Upper lobe of right lung (tissue), 1 donor: ENCODE results near the gene MANEA. TPM values are rescaled to one million over a fixed set of nuclear protein-coding genes. Genes with fewer than 3 reads are reported as not detected.

ENCODE experiments used
- ATAC-seq: fragments of 200-7000 bp; cut with Tn5 transposase; one replicate; pipeline ENCODE4 v1.9.1; 2020; ENCODE audit warnings: mild to moderate bottlenecking, moderate library complexity
- DNase-seq: peaks from one replicate; pipeline ENCODE4 v3.0.0-alpha.2; 2020
- H3K27ac ChIP-seq: fragments of 200-600 bp; one replicate; pipeline ENCODE4 v1.8.0; 2022
- H3K27me3 ChIP-seq: fragments of 200-600 bp; one replicate; pipeline ENCODE4 v1.8.0; 2022; ENCODE audit warnings: mild to moderate bottlenecking
- H3K36me3 ChIP-seq: fragments of 200-600 bp; one replicate; pipeline ENCODE4 v1.8.0; 2022
- H3K4me1 ChIP-seq: fragments of 200-600 bp; one replicate; pipeline ENCODE4 v1.8.0; 2022
- H3K4me3 ChIP-seq: fragments of 200-600 bp; one replicate; pipeline ENCODE4 v1.8.0; 2022; ENCODE audit warnings: mild to moderate bottlenecking
- H3K9me3 ChIP-seq: fragments of 200-600 bp; one replicate; pipeline ENCODE4 v1.8.0; 2022
- intact Hi-C: fragments of 100-400 bp; cut with DNase I; formaldehyde crosslinking; loops from one replicate; pipeline ENCODE4 v1.11.0; 2022
- total RNA-seq: library from RNA; stranded (reverse); fragmentation: NEBNext Ultra II Directional; extraction: Animal tissue kit (Norgen Biotek cat#: 25700); gene quantifications from one replicate; pipeline ENCODE4 v1.2.1, GENCODE V29; 2021
- TF ChIP-seq, protein P1 (sequence below): fragments of 200-600 bp; IDR thresholded peaks from one replicate; pipeline ENCODE4 v1.8.0; 2022; ENCODE audit warnings: antibody characterized with exemption
- donor health status: DM: no; HTN: yes; CAD: no; lungs with severe emphysema.

The MANEA gene
- total RNA-seq, 1 donor from 2014 or later, result 10.6 TPM

DNA sequence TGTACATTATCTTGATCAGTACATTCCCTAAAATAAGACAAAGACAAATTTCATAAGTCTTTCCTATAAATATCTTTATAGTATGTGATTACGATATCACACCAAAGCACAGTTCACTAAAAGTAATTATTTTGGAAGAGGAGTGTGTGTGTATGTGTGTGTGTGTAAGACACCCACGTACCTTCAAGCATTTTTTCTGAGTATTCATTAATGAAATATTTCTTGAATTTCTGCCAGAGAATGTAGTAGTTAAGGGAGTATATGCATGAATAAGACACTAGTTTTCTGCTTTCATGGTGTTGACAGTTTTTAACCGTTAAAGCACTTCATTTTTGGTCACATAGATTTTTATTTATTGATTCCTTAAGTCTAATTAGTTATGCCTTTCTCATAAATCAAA is 36.8 kb downstream of the MANEA start:
- Histone ChIP-seq H3K4me3 (no peak overlapping the region), H3K9me3 (no peaks in the 10 kb centered on the region), H3K27ac (no peak overlapping the region), H3K4me1 (no peaks in the 10 kb centered on the region), H3K27me3 (no peaks in the 10 kb centered on the region), H3K36me3 (no peaks in the 10 kb centered on the region)
- DNase-seq (no peak), ATAC-seq (no peak)
- TF ChIP-seq, protein P1, sequence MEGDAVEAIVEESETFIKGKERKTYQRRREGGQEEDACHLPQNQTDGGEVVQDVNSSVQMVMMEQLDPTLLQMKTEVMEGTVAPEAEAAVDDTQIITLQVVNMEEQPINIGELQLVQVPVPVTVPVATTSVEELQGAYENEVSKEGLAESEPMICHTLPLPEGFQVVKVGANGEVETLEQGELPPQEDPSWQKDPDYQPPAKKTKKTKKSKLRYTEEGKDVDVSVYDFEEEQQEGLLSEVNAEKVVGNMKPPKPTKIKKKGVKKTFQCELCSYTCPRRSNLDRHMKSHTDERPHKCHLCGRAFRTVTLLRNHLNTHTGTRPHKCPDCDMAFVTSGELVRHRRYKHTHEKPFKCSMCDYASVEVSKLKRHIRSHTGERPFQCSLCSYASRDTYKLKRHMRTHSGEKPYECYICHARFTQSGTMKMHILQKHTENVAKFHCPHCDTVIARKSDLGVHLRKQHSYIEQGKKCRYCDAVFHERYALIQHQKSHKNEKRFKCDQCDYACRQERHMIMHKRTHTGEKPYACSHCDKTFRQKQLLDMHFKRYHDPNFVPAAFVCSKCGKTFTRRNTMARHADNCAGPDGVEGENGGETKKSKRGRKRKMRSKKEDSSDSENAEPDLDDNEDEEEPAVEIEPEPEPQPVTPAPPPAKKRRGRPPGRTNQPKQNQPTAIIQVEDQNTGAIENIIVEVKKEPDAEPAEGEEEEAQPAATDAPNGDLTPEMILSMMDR, result no peak
- intact Hi-C loops, result no loop called here

GRCh38 chr6:95629551-95629950 is 52.2 kb downstream of the MANEA start:
- intact Hi-C loops, result no loop called here
- no peaks in the 10 kb centered on the region for H3K9me3 ChIP-seq
- no peaks in the 10 kb centered on the region for H3K4me1 ChIP-seq
- H3K27ac ChIP-seq, result no peak overlapping the region
- TF ChIP-seq, protein P1, result no peak
- DNase-seq (no peak), ATAC-seq (no peak)
- no peaks in the 10 kb centered on the region for H3K36me3 ChIP-seq
- H3K4me3 ChIP-seq, result no peak overlapping the region
- H3K27me3 ChIP-seq, result no peaks in the 10 kb centered on the region

DNA sequence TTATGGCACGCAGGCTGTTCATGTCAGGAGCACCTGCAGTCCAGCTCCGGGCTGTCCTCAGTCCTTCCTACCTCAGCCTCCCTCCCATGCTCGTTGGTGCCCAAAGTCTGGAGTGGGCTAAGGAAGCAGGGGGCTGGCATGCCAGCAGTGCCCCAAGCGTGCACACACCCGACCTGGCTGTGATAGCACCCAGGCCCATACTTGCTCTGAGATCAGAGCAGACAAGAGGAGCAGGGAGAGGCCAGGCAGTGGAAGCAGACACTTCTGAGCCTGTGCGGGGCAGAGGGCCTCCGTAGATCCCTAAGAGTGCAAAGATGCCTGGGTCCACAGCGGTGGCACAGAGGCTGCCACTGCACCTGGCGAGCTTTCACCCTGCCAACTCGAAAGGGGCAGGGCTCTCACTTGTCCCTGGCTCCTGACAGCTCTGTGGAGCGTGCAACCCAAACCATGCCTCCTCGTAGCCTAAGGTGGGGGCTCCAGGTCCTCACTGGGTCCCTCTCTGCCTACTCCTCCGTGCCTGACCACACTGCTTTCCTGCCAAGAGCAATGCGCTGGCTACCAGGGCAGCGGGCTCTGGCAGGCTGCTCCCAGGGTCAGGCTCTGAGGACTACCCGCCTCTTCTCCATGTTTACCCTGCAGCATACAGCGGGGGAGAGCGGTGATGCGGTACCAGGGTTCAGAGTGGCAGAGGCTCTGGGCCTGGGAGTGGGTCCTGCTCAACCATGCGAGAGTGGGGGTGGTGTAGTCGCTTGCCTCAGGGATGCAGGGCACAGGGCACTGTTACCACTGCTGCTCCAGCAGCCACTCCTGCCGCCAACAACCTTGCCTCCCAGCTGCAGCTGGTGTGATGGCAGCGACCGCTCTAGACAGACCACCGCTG is 59.5 kb downstream of the MANEA start:
- TF ChIP-seq, protein P1, result no peak
- Histone ChIP-seq H3K4me3 (no peak overlapping the region), H3K9me3 (no peaks in the 10 kb centered on the region), H3K27me3 (no peaks in the 10 kb centered on the region), H3K27ac (no peak overlapping the region), H3K4me1 (no peaks in the 10 kb centered on the region), H3K36me3 (no peaks in the 10 kb centered on the region)
- DNase-seq (no peak), ATAC-seq (peak; percentile 29)
- intact Hi-C loops, result no loop called here

GRCh38 chr6:95648636-95649035 is 71.3 kb downstream of the MANEA start:
- no peak overlapping the region for H3K27ac ChIP-seq
- no peaks in the 10 kb centered on the region for H3K9me3 ChIP-seq
- no peak for DNase-seq
- intact Hi-C loops, result no loop called here
- no peaks in the 10 kb centered on the region for H3K36me3 ChIP-seq
- no peaks in the 10 kb centered on the region for H3K27me3 ChIP-seq
- TF ChIP-seq, protein P1, result no peak
- no peak overlapping the region for H3K4me3 ChIP-seq
- no peak for ATAC-seq
- no peaks in the 10 kb centered on the region for H3K4me1 ChIP-seq

GRCh38 chr6:95649451-95649850 is 72.1 kb downstream of the MANEA start:
- TF ChIP-seq, protein P1, result no peak
- intact Hi-C loops, result no loop called here

More at GRCh38 chr6:95649451-95649850, 72.1 kb downstream of the MANEA start:
- DNase-seq, result no peak
- Histone ChIP-seq H3K27me3 (no peaks in the 10 kb centered on the region), H3K4me3 (no peak overlapping the region), H3K9me3 (no peaks in the 10 kb centered on the region), H3K4me1 (no peaks in the 10 kb centered on the region), H3K36me3 (no peaks in the 10 kb centered on the region), H3K27ac (no peak overlapping the region)
- no peak for ATAC-seq
